ENCODE results near the gene AZGP1. TPM values are rescaled to one million over a fixed set of nuclear protein-coding genes. Genes with fewer than 3 reads are reported as not detected.
"Not testable (repeated sequence)": the region's sequence is repeated elsewhere in the genome, so short reads cannot be mapped to it uniquely, and the experiment has no call there.

Gene AZGP1
- total RNA-seq, 1 donor from 2014 or later = not detected

DNA sequence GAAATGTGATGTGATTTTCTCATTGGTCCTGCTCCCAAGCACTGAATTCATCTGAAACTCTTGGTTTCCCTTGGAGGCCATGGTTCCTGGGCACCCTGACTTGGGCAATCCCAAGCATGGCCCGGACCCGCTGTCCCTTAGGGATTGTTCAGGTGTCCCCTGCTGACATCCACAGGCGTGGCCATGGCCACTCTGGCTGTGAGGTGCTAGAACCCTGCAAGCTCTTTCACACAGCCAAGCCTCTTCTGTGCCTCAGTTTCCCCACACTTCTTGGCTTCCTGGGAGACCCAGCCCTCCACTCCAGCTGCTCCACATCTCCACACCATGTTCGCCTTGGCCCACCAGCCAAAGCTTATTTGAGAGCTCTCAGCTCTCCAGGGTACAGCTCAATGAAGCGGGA lies 12.0 kb upstream of the AZGP1 start:
- Mint-ChIP-seq H3K4me3 (ENCODE audit: unreplicated experiment) (no peak overlapping the region), H3K4me1 (ENCODE audit: unreplicated experiment) (peaks cover 3% of the 10 kb centered on the region), H3K36me3 (ENCODE audit: unreplicated experiment) (no peaks in the 10 kb centered on the region), H3K9me3 (ENCODE audit: unreplicated experiment) (peaks cover under 1% of the 10 kb centered on the region), H3K27me3 (ENCODE audit: unreplicated experiment) (peaks cover 43% of the 10 kb centered on the region), H3K27ac (ENCODE audit: unreplicated experiment) (no peak overlapping the region)
- no peak for DNase-seq (ENCODE audit: extremely low spot score, unreplicated experiment)
- TF ChIP-seq, protein P1, sequence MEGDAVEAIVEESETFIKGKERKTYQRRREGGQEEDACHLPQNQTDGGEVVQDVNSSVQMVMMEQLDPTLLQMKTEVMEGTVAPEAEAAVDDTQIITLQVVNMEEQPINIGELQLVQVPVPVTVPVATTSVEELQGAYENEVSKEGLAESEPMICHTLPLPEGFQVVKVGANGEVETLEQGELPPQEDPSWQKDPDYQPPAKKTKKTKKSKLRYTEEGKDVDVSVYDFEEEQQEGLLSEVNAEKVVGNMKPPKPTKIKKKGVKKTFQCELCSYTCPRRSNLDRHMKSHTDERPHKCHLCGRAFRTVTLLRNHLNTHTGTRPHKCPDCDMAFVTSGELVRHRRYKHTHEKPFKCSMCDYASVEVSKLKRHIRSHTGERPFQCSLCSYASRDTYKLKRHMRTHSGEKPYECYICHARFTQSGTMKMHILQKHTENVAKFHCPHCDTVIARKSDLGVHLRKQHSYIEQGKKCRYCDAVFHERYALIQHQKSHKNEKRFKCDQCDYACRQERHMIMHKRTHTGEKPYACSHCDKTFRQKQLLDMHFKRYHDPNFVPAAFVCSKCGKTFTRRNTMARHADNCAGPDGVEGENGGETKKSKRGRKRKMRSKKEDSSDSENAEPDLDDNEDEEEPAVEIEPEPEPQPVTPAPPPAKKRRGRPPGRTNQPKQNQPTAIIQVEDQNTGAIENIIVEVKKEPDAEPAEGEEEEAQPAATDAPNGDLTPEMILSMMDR (IDR thresholded peaks at IDR 0.05) = no peak

DNA sequence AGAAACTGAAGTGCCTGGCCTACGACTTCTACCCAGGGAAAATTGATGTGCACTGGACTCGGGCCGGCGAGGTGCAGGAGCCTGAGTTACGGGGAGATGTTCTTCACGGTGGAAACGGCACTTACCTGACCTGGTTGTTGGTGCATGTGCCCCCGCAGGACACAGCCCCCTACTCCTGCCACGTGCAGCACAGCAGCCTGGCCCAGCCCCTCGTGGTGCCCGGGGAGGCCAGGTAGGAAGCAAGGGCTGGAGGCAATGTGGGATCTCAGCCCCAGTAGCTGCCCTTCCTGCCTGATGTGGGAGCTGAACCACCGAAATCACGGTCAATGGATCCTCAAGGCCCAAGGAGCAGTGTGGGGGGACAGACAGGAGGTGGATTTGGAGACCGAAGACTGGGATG lies 11.5 kb upstream of the AZGP1 start:
- H3K27me3 Mint-ChIP-seq (ENCODE audit: unreplicated experiment) = peaks cover 49% of the 10 kb centered on the region
- DNase-seq (ENCODE audit: extremely low spot score, unreplicated experiment); H3K4me3 Mint-ChIP-seq (ENCODE audit: unreplicated experiment); H3K27ac Mint-ChIP-seq (ENCODE audit: unreplicated experiment); H3K9me3 Mint-ChIP-seq (ENCODE audit: unreplicated experiment); H3K36me3 Mint-ChIP-seq (ENCODE audit: unreplicated experiment); H3K4me1 Mint-ChIP-seq (ENCODE audit: unreplicated experiment): not testable (repeated sequence)

- DNase-seq (ENCODE audit: extremely low spot score, unreplicated experiment) = no peak
- no peaks in the 10 kb centered on the region for H3K4me1 Mint-ChIP-seq (ENCODE audit: unreplicated experiment)
- H3K4me3 Mint-ChIP-seq (ENCODE audit: unreplicated experiment) = no peak overlapping the region
- H3K27ac Mint-ChIP-seq (ENCODE audit: unreplicated experiment) = no peak overlapping the region
- H3K36me3 Mint-ChIP-seq (ENCODE audit: unreplicated experiment) = no peaks in the 10 kb centered on the region
- peaks cover 48% of the 10 kb centered on the region for H3K27me3 Mint-ChIP-seq (ENCODE audit: unreplicated experiment)
- peaks cover 7% of the 10 kb centered on the region for H3K9me3 Mint-ChIP-seq (ENCODE audit: unreplicated experiment)
- TF ChIP-seq, protein P1 (IDR thresholded peaks at IDR 0.05) = no peak
These were observed 8.8 kb upstream of the AZGP1 start for GRCh38 chr7:99984593-99984992.

GRCh38 chr7:99981066-99981465 lies 5.2 kb upstream of the AZGP1 start:
- H3K4me1 Mint-ChIP-seq (ENCODE audit: unreplicated experiment); H3K27ac Mint-ChIP-seq (ENCODE audit: unreplicated experiment); H3K9me3 Mint-ChIP-seq (ENCODE audit: unreplicated experiment); H3K4me3 Mint-ChIP-seq (ENCODE audit: unreplicated experiment); H3K36me3 Mint-ChIP-seq (ENCODE audit: unreplicated experiment); DNase-seq (ENCODE audit: extremely low spot score, unreplicated experiment): not testable (repeated sequence)
- peaks cover 37% of the 10 kb centered on the region for H3K27me3 Mint-ChIP-seq (ENCODE audit: unreplicated experiment)

GRCh38 chr7:99980448-99980872 lies 4.6 kb upstream of the AZGP1 start:
- not testable (repeated sequence) for H3K4me1 Mint-ChIP-seq (ENCODE audit: unreplicated experiment); H3K9me3 Mint-ChIP-seq (ENCODE audit: unreplicated experiment); H3K4me3 Mint-ChIP-seq (ENCODE audit: unreplicated experiment)

DNA sequence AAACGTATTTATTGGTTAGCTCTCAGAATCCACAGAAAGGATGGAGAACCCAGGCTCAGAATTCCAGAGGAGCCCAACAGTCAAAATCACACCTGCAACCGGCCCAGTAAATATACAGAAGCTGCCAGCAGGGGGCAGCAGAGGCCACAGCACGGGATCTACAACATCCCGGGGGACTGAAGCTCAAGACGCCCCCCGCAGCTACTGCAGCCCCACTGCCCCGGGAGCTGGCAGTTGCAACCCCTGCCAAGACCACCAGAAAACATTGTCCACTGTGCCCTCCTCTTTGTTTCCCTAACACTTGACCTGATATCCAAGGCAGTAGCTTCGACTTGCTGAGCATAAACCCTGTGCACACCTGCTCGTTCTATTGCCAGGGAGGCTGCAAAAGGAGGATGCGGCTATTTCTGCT lies 4.0 kb upstream of the AZGP1 start:
- TF ChIP-seq, protein P1 (IDR thresholded peaks at IDR 0.05) = peak; percentile 68
- not testable (repeated sequence) for DNase-seq (ENCODE audit: extremely low spot score, unreplicated experiment); H3K4me3 Mint-ChIP-seq (ENCODE audit: unreplicated experiment); H3K27ac Mint-ChIP-seq (ENCODE audit: unreplicated experiment); H3K36me3 Mint-ChIP-seq (ENCODE audit: unreplicated experiment); H3K4me1 Mint-ChIP-seq (ENCODE audit: unreplicated experiment); H3K9me3 Mint-ChIP-seq (ENCODE audit: unreplicated experiment)
- H3K27me3 Mint-ChIP-seq (ENCODE audit: unreplicated experiment) = peaks cover 38% of the 10 kb centered on the region

More at GRCh38 chr7:99980448-99980872, 4.6 kb upstream of the AZGP1 start:
- peaks cover 39% of the 10 kb centered on the region for H3K27me3 Mint-ChIP-seq (ENCODE audit: unreplicated experiment)
- H3K27ac Mint-ChIP-seq (ENCODE audit: unreplicated experiment); H3K36me3 Mint-ChIP-seq (ENCODE audit: unreplicated experiment): not testable (repeated sequence)
- peak; percentile 74 for DNase-seq (ENCODE audit: extremely low spot score, unreplicated experiment)

- Mint-ChIP-seq H3K27ac (ENCODE audit: unreplicated experiment) (no peak overlapping the region), H3K27me3 (ENCODE audit: unreplicated experiment) (peaks cover 26% of the 10 kb centered on the region), H3K36me3 (ENCODE audit: unreplicated experiment) (no peaks in the 10 kb centered on the region), H3K9me3 (ENCODE audit: unreplicated experiment) (no peaks in the 10 kb centered on the region), H3K4me1 (ENCODE audit: unreplicated experiment) (no peaks in the 10 kb centered on the region), H3K4me3 (ENCODE audit: unreplicated experiment) (no peak overlapping the region)
- TF ChIP-seq, protein P1 (IDR thresholded peaks at IDR 0.05) = no peak
- no peak for DNase-seq (ENCODE audit: extremely low spot score, unreplicated experiment)
These were observed 795 bp upstream of the AZGP1 start for GRCh38 chr7:99976626-99977025.

All from osteocyte (in vitro differentiated cells).